ENCODE results near the gene HOXA11.

DNA sequence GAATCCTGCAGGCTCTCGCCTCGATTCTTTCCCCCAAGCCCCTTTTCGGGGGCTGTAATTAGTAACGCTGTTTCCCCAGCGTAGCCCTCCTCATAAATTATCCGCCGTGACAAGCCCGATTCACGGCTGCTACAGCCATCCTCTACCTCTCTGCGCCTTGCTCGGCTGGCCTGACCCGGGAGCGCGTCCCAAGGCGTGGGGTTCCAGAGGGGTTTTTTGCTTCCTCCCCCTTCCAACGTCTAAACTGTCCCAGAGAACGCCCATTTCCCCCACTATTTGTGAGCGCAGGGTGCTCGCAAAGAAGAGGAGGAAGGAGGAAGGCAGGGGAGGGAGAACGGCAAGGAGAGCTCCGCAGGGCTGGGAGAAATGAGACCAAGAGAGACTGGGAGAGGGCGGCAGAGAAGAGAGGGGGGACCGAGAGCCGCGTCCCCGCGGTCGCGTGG is 42.4 kb downstream of the HOXA11 start:
- TF ChIP-seq, protein P1, sequence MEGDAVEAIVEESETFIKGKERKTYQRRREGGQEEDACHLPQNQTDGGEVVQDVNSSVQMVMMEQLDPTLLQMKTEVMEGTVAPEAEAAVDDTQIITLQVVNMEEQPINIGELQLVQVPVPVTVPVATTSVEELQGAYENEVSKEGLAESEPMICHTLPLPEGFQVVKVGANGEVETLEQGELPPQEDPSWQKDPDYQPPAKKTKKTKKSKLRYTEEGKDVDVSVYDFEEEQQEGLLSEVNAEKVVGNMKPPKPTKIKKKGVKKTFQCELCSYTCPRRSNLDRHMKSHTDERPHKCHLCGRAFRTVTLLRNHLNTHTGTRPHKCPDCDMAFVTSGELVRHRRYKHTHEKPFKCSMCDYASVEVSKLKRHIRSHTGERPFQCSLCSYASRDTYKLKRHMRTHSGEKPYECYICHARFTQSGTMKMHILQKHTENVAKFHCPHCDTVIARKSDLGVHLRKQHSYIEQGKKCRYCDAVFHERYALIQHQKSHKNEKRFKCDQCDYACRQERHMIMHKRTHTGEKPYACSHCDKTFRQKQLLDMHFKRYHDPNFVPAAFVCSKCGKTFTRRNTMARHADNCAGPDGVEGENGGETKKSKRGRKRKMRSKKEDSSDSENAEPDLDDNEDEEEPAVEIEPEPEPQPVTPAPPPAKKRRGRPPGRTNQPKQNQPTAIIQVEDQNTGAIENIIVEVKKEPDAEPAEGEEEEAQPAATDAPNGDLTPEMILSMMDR (IDR thresholded peaks at IDR 0.05; ENCODE audit: low read depth, low read length, poor library complexity, severe bottlenecking) = no peak
- no peak for TF ChIP-seq EZH2phosphoT487 (IDR thresholded peaks at IDR 0.05; ENCODE audit: borderline replicate concordance, low read length)

Measured in DOHH2 (cell line).